Sigmoid colon (tissue), 4 donors: ENCODE results near the gene CRNKL1.

Source experiments
- EP300 ChIP-seq, 4 donors: sonication (generic); formaldehyde crosslinking; IDR thresholded peaks; one replicate each; pipeline ENCODE4 v1.6.1; 2017; ENCODE audit warnings: antibody characterized with exemption in 4 of 4
- POLR2A ChIP-seq, 2 donors: fragments of 450-650 bp; IDR thresholded peaks; one replicate each; pipeline ENCODE4 v1.6.1; 2016; ENCODE audit warnings: antibody characterized with exemption in 2 of 2, mild to moderate bottlenecking in 2 of 2, moderate library complexity in 2 of 2
- POLR2AphosphoS5 ChIP-seq, 4 donors: sonication (generic); formaldehyde crosslinking; IDR thresholded peaks; one replicate each; pipeline ENCODE4 v1.6.1; 2017; ENCODE audit warnings: antibody characterized with exemption in 4 of 4
- TF ChIP-seq, protein P1 (sequence below), 4 experiments: fragments of 450-650 bp in 3 of 4; fragments of 200-600 bp in 1 of 4; IDR thresholded peaks; one replicate each; pipeline ENCODE4 v1.5.1; 2016 to 2019; ENCODE audit warnings: antibody characterized with exemption in 4 of 4, mild to moderate bottlenecking in 3 of 4, moderate library complexity in 2 of 4

- TF ChIP-seq POLR2AphosphoS5 (IDR thresholded peaks at IDR 0.05): no peak
- TF ChIP-seq, protein P1, sequence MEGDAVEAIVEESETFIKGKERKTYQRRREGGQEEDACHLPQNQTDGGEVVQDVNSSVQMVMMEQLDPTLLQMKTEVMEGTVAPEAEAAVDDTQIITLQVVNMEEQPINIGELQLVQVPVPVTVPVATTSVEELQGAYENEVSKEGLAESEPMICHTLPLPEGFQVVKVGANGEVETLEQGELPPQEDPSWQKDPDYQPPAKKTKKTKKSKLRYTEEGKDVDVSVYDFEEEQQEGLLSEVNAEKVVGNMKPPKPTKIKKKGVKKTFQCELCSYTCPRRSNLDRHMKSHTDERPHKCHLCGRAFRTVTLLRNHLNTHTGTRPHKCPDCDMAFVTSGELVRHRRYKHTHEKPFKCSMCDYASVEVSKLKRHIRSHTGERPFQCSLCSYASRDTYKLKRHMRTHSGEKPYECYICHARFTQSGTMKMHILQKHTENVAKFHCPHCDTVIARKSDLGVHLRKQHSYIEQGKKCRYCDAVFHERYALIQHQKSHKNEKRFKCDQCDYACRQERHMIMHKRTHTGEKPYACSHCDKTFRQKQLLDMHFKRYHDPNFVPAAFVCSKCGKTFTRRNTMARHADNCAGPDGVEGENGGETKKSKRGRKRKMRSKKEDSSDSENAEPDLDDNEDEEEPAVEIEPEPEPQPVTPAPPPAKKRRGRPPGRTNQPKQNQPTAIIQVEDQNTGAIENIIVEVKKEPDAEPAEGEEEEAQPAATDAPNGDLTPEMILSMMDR (IDR thresholded peaks at IDR 0.05): no peak
- no peak for TF ChIP-seq POLR2A (IDR thresholded peaks at IDR 0.05)
- TF ChIP-seq EP300 (IDR thresholded peaks at IDR 0.05): no peak
Observed at GRCh38 chr20:20036756-20037155, 15.5 kb downstream of the CRNKL1 start.
